Measurements from ENCODE around the gene CDH4.
"Not testable (repeated sequence)": the region's sequence is repeated elsewhere in the genome, so short reads cannot be mapped to it uniquely, and the experiment has no call there.

CDH4 gene

DNA sequence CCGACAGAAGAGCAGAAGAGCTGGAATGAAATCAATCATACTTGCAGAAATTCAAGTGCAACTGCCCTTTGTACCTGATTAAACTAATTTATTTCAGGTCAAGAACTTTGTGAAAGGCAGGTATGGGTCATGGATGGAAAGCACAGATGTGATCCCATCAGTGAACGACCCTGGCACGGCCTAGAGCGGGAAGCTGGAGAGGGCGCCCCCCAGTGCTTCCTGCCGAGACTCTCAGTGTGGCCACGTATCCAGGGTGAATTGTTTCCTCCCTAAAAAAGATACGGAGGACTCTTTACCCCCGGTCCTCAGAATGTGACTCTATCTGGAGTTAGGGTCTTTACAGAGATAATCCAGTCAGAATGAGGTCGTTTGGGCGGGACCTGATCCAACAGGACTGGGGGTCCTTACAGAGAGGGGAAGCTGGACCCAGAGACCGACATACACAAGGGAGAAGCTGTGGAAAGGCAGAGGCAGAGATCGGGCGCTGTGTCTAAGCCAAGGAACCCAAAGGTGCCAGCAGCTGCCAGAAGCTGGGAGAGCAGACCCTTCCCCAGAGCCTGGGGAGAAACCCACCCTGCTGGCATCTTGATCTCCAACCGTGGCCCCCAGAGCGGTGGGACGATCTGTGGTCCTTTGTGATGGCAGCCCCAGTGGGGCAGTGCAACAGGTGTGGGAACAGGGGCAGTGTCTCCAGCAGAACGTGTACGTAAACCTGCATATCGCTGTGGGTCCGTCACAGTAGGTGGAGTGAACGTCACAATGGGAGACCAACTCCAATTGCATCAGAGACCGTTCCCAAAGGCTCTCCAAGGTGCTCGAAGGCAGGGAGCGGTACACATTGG, 721.7 kb downstream of the CDH4 start:
- no peak for DNase-seq (ENCODE audit: low read depth, low spot score)
- H3K27ac ChIP-seq = no peak overlapping the region

DNA sequence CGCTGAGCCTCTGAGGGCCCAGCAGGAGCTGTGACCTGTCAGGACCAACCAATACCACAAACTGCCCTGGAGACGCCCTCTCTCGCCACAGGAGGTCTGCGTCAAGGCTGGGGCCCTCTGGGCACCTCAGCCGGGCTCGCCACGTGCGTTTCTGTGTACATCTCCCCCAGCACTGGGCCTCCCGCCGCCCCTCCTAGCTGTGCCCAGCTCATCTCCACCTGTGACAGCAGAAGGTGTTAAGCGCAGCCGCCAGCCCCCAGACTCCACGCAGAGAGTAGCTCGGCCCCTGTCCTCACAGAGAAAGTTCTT, 722.2 kb downstream of the CDH4 start:
- DNase-seq (ENCODE audit: low read depth, low spot score) = no peak
- no peak overlapping the region for H3K27ac ChIP-seq

DNA sequence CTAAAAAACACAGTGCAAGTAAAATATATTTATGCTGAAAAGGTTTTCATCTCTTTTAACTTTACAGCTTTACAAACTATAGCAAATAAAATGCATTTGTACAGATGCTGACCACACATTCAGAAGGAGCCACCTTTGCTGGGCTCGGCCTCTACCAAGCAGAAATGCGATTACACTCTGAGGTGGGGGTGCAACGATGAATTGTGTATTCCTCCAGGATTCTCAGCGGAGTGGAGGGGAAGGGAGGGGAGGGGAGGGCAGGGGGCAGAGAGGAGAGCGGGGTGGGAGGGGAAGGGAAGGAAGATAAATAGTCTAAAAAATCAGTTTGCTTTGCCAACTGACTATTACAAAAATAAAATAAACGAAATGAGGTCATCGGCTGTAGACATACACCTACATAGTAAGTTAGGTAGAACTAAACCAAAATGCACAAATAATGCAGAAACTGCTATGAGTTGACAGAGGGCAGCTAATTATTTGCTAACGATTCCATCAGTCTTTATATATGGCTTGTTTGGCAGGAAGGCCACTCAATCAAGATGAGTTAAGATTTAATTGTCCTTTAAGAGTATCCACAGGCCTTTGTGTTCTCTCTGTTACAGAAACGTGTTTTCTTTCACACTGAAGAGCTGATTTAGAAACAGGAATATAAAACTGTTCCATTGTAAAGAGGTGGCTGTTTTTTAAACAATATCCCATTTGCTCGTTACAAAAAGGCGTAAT, 723.5 kb downstream of the CDH4 start:
- H3K27ac ChIP-seq = no peak overlapping the region
- no peak for DNase-seq (ENCODE audit: low read depth, low spot score)

DNA sequence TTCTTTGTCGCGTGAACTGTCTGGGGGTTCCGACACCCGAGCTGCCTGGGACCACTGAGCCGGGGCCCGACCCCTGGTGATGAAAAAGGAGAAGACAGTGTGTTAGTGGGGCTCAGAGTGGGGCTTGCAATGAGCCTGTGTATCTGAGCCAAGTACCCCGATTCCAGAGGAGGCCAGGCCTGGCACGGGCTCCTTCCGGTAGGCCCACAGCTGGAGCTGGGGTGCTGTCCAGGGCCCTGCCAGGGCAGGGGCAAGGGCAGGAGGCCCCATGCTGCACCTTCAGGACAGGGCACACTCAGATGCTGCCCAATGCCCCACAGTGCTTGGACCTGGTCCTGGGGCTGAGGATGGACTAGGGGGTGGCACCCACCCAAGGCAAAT, 724.2 kb downstream of the CDH4 start:
- H3K27ac ChIP-seq = no peak overlapping the region
- DNase-seq (ENCODE audit: low read depth, low spot score) = no peak

DNA sequence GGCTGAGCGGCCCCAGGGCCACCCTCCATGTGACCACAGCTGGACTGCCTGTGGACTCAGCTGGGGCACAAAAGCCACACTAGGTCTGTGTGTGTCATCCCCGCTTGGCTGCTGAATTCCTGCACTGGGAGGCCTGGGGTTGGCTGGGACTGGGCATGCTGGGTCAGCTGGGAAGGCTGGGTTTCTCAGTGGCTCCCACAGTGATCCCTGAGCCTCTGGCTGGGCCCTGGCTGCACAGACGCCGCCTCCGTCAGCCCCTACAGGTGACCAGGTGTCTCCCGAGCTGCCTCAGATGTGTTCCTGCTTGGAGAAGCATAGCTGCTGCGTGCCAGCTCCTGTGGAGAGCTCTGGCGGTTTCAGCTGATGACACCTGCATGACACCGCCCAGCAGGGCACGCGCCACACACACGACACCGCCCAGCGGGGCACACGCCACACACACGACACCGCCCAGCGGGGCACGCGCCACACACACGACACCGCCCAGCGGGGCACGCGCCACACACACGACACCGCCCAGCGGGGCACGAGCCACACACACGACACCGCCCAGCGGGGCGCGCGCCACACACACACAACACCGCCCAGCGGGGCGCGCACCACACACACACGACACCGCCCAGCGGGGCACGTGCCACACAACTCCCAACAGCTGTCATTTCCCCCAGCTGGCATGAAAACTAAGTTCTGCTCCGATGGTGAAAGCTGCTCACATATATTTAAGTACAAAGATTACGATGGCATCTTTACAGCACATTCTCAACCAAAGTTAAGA, 724.8 kb downstream of the CDH4 start:
- H3K27ac ChIP-seq = no peak overlapping the region
- no peak for DNase-seq (ENCODE audit: low read depth, low spot score)

DNA sequence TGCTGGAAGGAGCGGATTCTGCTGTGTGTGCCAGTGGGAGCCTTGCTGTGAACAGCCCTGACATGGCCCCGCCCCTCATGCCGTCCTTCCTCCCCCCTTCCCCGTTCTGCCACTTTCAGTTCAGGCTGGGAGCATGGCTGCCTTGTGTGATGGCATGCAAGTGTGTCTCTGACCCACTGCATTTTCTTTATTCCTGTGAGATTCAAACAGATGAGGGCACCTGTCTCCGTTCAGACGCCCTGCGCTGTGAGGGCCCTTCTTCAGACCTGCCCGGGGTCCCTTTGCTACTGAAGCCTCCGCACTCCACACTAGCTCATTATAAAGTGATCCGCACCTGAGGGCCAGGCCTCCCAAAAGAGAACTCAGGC, 725.3 kb downstream of the CDH4 start:
- no peak overlapping the region for H3K27ac ChIP-seq

DNA sequence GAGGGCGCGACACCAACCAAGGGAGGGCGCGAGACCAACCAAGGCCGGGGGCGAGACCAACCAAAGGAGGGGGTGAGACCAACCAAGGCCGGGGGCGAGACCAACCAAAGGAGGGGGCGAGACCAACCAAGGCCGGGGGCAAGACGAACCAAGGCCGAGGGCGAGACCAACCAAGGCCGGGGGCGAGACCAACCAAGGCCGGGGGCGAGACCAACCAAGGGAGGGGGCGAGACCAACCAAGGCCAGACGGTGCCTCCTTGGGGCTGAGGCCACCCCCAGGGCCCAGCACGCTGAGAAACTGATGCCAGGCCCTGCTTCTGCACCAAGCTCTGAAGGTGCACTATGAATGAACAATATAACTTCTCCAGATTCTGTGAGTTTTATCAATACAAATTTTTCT, 726.4 kb downstream of the CDH4 start:
- no peak for DNase-seq (ENCODE audit: low read depth, low spot score)
- no peak overlapping the region for H3K27ac ChIP-seq

More for the DNA sequence above, 725.3 kb downstream of the CDH4 start:
- DNase-seq (ENCODE audit: low read depth, low spot score) = no peak

DNA sequence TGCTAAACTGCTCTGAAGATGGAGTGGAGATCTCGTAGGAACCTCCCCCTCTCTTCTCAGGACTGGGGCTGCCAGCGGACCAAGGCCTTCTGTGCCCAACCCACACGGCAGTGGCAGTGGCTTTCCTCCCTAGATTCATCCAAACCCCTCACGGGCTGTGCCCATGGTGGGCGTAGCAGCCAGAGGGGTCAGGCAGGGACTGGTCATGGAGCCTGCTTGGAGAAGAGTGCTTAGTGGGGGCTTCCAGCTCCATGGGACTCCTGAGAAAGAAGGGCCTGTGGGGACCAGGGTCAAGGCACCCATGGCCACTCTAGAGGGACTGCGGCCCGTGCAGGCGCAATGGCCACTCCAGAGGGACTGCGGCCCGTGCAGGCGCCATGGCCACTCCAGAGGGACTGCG, 727.0 kb downstream of the CDH4 start:
- DNase-seq (ENCODE audit: low read depth, low spot score) = no peak
- H3K27ac ChIP-seq = no peak overlapping the region

DNA sequence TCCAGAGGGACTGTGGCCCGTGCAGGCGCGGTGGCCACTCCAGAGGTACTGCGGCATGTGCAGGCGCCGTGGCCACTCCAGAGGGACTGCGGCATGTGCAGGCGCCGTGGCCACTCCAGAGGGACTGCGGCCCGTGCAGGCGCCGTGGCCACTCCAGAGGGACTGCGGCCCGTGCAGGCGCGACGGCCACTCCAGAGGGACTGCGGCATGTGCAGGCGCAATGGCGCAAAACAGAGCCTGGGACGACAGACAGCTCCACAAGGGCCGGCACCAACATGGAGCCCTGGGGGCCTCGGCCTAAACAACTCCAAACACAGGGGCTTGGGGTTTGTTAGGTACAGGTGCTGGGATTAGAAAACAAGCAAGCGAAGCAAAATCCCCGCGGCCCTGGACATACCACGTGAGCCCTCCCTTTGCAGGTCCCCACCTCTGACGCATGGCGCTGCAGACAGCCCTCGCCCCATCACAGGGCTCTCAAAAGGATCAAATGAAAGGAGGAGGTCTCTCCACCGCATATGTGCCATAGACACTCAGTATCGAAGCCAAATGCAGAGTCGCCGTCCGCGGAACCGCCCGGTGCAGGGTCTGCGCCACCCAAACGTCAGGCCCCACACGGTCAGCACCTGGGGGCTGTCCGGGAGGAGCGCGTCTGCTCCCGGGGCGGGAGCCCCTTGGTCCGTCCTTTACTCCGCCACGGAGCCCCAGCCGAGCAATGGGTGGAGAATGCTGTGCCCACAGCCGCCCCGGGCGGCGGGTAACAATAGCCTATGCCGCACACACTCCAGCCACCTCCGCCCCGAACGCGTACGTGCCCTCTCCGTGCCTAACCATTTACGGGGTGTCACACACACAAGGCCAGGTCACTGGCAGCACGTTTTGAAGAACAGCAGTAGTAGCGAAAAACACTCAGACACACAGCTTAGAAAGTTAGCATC, 727.9 kb downstream of the CDH4 start:
- no peak overlapping the region for H3K27ac ChIP-seq
- DNase-seq (ENCODE audit: low read depth, low spot score) = no peak

DNA sequence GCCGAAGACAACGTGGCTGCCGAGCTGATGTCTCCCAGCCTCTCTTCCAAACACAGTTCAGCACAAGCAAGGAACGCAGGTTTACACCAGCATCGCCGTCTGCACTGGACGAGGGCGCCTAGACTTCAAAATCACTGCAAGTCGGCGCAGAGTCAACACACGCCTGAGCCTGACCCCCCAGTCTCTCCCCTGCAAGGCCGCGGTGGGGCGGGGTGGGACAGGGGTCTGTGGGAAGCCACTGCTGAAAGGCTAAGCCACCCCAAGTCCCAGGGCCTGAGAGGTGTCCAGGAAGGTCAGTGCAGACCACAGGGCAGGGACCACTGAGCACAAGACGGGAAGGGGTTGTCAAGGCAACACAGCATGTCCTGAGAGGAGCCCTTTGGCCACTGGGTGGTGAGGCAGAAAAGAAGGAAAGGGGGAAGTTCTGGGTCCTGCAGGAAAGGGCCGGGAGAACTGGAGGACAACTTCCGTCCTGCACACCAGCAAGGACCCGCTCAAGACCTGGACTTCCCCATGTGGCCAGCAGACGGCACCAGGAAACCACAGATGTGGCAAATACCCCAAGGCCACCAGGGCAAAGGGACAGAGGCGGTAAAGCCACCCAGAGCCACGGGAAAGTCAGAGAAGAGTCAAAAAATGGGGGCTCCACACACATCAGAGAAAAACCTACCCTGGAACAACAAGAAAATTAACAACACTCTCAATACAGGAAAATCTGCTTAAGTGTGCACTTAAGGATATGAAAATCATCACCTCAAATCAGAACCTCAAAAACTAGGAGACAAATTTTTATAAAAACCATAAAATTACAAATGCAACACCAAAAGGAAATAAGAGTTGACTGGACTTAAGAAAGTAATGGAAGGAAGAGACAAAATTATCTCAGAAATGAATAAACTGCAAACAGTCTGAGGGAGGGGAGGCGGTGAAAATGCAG, 728.9 kb downstream of the CDH4 start:
- H3K27ac ChIP-seq = no peak overlapping the region
- DNase-seq (ENCODE audit: low read depth, low spot score) = no peak

DNA sequence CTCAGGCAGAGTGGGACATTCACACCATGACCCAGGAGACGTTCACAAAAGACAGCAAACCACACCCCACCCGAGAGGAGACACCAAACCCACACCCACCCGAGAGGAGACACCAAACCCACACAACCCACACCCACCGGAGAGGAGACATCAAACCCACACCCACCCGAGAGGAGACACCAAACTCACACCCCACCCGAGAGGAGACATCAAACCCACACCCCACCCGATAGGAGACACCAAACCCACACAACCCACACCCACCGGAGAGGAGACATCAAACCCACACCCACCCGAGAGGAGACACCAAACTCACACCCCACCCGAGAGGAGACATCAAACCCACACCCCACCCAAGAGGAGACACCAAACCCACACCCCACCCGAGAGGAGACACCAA, 729.6 kb downstream of the CDH4 start:
- H3K27ac ChIP-seq; DNase-seq (ENCODE audit: low read depth, low spot score): not testable (repeated sequence)

DNA sequence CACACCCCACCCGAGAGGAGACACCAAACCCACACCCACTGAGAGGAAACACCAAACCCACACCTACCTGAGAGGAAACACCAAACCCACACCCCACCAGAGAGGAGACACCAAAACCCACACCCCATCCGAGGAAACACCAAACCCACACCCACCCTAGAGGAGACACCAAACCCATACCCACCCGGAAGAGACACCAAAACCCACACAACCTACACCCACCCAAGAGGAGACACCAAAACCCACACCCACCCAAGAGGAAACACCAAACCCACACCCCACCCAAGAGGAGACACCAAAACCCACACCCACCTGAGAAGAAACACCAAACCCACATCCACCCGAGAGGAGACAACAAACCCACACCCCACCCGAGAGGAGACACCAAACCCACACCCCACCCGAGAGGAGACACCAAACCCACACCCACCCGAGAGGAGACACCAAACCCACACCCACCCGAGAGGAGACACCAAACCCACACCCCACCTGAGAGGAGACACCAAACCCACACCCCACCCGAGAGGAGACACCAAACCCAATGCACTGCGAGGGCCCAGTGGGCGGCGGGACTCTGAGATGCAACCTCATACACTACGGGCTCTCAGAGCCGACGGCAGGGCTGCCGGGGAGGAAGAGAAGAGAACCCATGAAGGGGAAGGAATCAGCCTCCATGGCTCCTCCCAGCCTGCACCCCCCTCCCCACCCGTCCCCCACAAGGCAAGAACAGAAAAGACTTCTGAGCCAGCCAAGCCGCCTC, 730.3 kb downstream of the CDH4 start:
- H3K27ac ChIP-seq = no peak overlapping the region
- no peak for DNase-seq (ENCODE audit: low read depth, low spot score)

DNA sequence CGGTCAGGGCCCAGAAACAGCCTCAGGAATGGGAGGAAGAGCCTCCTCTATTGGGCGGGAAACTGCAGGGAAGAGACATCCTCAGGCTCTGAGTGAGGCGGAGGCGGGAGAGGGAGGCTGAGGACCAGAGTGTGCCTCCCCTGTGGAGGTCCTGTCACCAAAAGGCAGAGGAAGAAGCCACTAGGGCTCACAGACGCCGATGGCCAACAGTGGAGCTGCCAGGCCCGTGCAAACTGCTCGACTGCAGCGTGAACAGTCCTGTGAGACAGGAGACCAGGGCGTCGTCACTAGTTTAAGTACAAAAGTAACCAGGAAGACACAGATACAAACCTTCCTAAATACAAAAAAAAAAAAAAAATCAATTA, 730.9 kb downstream of the CDH4 start:
- no peak for DNase-seq (ENCODE audit: low read depth, low spot score)
- H3K27ac ChIP-seq = no peak overlapping the region

DNA sequence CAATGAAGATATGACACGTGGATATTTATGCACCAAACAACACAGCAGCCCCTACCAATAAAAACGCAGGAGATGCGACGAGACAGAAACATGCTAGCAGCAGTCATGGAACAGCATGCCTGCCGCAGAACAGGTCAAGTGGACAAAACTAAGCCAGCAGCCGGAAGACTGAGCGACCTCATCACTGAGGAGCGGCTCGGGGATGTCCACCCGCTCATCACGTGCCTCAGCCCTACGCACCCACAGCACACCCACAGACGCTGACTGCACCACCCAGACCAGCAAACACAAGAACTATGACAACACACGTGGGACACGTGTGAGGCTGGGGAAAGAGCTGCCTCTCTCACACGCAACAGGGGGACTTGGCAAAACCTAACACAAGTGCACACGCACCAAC, 731.9 kb downstream of the CDH4 start:
- H3K27ac ChIP-seq = no peak overlapping the region
- DNase-seq (ENCODE audit: low read depth, low spot score) = no peak

DNA sequence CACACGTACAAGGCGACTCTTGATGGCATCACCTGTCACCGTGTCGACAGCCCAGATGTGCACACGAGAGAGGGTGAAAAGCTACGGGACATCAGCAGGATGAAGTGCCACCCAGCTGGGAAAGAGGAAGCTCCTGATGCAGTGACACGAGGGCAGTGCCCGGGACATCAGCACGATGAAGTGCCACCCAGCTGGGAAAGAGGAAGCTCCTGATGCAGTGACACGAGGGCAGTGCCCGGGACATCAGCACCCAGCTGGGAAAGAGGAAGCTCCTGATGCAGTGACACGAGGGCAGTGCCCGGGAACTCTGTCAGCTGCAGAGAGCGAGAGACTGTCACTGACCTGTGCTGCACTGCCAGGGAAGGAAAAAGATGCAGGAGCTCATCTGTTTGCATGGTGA, 732.4 kb downstream of the CDH4 start:
- H3K27ac ChIP-seq; DNase-seq (ENCODE audit: low read depth, low spot score): not testable (repeated sequence)

DNA sequence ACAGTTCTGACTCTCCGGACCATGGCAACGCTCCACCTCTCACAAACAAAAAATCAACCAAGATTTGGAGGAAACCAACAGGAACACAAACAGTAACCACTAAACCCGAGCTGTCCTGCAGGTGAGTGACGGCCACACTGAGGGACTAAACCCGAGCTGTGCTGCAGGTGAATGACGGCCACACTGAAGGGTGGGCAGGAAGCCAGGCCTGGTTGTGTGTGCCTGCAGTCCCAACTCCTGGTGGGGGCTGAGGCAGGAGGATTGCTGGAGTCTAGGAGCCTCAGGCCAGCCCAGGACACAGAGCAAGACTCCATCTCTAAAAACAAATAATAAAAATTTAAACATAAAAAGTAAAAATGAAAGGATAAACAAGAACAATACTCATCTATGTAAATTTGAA, 733.0 kb downstream of the CDH4 start:
- no peak for DNase-seq (ENCODE audit: low read depth, low spot score)

DNA sequence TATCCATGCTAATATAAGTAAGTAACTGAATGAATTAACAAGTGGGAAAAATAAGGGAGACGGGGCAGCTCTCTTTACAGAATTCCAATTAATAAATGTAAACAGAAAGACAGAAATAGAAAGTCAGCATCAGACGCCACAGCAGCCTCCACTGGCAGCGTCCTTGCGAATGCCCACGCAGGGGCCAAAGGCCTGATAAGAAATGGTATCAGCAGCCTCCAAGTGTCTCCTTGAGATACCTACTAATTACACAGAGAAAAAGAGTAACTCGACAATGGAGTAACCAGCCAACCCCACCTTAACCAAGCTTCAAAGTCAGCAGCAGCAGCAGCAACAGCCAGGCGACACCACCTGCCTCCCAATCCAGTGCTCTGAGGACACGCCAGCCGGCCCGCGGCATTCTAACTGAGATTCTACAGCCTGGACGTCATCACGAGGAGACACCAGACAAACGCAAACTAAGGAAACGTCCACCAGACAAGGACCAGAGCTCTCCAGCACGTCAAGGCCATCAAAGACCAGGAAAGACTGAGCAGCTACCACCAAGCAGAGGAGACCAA, 734.8 kb downstream of the CDH4 start:
- DNase-seq (ENCODE audit: low read depth, low spot score) = no peak
- H3K27ac ChIP-seq = no peak overlapping the region

More for the DNA sequence above, 733.0 kb downstream of the CDH4 start:
- no peak overlapping the region for H3K27ac ChIP-seq

DNA sequence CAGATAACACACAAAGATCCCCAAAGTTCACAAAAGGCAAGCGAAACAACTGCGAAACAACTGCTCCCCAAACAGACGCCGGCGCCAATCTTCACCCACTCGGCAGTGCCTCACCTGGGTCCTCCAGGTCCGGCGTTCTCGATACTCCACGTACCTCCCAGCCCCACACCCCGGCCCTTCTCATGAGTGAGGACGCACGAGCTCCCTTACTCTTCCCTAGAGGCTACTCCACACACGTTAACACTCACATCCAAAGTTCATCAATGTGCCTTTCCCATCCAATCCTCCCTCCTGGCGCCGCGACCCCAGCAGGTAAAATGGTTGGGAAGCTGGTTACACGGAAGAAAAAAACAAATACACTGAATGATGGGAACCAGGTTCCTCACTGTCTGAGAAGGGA, 736.6 kb downstream of the CDH4 start:
- H3K27ac ChIP-seq = no peak overlapping the region
- DNase-seq (ENCODE audit: low read depth, low spot score) = no peak
